Coronary artery (tissue), 2 donors: Measurements from ENCODE around the gene RPAIN.

Experiments used
- DNase-seq: peaks from one replicate; pipeline ENCODE4 v3.0.0-alpha.2; 2017; ENCODE audit warnings: low spot score
- H3K27ac ChIP-seq, 2 donors: fragments of 200-600 bp; sonication (generic); one replicate each; pipeline ENCODE4 v1.5.1; 2016 to 2019
- H3K4me3 ChIP-seq: fragments of 200-600 bp; sonication (generic); 2 replicates; pipeline ENCODE4 v1.5.1; 2016; ENCODE audit warnings: mild to moderate bottlenecking, moderate library complexity
- TF ChIP-seq, protein P1 (sequence below): fragments of 200-600 bp; sonication (generic); IDR thresholded peaks from one replicate; pipeline ENCODE4 v1.5.1; 2019; ENCODE audit warnings: antibody characterized with exemption

The RPAIN gene

DNA sequence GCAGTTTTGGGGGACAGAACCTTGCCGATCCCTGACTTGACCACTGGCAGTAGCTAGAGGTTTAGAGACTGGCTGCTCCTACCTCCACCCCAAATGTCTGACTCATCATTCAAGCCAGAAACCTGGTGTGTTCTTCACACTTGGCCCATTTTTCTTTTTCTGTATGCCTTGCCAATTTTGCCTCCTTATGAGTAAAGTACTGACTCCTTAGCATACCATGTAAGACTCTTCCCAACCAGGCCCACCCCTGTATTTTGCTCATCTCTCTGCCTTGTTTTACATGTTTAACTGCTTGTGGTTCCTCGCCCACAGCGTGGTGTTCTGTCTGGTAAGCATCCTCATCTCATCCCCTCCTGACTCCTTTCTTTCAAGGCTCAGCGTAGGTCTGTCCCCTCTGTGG is 38.4 kb upstream of the RPAIN start:
- DNase-seq = no peak
- H3K4me3 ChIP-seq = no peak overlapping the region
- TF ChIP-seq, protein P1, sequence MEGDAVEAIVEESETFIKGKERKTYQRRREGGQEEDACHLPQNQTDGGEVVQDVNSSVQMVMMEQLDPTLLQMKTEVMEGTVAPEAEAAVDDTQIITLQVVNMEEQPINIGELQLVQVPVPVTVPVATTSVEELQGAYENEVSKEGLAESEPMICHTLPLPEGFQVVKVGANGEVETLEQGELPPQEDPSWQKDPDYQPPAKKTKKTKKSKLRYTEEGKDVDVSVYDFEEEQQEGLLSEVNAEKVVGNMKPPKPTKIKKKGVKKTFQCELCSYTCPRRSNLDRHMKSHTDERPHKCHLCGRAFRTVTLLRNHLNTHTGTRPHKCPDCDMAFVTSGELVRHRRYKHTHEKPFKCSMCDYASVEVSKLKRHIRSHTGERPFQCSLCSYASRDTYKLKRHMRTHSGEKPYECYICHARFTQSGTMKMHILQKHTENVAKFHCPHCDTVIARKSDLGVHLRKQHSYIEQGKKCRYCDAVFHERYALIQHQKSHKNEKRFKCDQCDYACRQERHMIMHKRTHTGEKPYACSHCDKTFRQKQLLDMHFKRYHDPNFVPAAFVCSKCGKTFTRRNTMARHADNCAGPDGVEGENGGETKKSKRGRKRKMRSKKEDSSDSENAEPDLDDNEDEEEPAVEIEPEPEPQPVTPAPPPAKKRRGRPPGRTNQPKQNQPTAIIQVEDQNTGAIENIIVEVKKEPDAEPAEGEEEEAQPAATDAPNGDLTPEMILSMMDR = no peak
- H3K27ac ChIP-seq = peak overlapping the region in 1 of 2 donors; percentile 1

DNA sequence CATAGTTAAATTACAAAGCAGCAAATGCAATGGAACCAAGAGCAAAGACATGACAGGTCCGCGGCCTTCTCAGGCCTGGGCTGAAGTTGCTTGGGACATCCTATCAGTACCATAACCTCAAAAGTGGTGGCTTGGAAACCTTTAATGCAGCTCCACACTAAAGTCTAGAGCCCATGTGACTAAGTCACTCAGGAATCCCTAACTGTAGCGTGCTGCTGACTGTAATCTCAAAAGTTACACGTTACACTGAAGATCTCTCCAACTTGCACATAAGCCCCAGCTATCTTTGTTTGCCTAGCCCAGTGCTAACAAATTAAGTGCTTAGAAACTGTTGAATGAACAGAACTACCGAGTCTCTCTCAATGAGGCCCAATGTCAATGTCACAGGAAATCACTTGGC is 28.3 kb upstream of the RPAIN start:
- no peak overlapping the region for H3K27ac ChIP-seq
- no peak overlapping the region for H3K4me3 ChIP-seq
- no peak for DNase-seq
- TF ChIP-seq, protein P1 = no peak

DNA sequence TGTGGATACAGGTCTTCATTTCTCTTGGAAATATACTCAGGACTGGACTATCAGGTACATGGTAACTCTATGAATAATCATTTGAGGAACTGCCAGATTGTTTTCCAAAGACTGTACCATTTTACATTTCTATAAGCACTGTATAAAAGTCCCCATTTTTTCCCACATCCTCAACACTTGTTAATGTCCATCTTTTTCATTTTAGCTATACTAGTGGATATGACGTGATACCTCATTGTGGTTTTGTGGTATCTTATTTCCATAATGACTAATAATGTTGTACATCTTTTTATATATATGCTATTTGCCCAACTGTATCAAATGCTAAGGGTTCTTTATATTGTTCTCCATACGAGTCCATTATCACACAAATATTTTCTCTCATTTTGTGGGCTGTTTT is 23.4 kb upstream of the RPAIN start:
- no peak overlapping the region for H3K4me3 ChIP-seq
- TF ChIP-seq, protein P1 = no peak
- H3K27ac ChIP-seq = no peak overlapping the region
- DNase-seq = no peak

DNA sequence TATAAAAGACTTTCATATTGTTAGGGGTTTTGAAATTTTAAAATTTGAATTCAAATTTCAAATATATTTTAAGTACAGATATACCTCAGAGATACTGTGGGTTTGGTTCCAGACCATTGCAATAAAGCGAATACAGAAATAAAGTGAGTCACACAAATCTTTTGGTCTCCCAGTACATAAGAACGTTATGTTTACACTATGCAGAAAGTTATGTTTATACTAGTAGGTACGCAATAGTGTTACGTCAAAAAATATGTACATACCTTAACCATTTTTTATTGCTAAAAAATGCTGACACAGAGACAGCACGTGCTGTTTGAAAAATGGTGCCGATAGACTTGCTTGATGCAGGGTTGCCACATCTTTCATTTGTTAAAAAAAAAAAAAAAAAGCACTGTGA is 20.2 kb upstream of the RPAIN start:
- DNase-seq = no peak
- Histone ChIP-seq H3K27ac (no peak overlapping the region), H3K4me3 (no peak overlapping the region)
- TF ChIP-seq, protein P1 = no peak

DNA sequence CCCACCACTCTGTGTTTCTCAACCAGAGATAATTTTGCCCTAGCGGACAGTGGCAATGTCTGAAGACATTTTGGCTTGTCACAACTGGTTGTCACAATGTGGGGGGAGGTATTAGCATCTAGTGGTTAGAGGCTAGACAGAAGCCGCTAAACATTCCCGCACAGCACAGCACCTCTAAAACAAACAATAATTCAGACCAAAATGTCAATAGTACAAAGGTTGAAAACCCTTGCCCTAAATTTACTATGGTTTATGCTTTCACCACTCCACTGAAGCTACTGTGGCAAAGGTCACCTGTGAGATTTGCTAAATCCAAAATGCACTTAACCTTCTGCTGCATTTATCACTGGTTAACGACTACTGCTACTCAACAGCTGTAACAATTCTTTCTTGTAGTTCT is 14.6 kb upstream of the RPAIN start:
- Histone ChIP-seq H3K27ac (no peak overlapping the region), H3K4me3 (no peak overlapping the region)
- DNase-seq = no peak
- TF ChIP-seq, protein P1 = no peak

DNA sequence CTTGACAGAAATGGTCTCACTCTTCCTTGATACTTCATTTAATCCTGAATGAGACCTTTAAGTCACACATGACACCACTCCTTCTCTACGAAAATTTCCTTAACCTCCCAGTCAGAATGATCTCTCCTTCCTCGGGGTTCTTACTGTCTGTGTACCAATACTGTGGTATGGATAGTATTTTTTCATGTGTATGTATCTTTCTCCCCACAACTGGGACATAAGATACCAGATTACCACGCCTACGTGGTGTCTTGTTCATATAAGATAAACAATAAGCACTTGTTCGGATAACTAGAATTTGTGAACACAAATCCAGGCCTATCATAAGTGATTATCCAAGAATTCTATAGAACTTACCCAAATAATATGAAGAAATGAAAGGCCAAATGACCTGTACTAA is 11.8 kb upstream of the RPAIN start:
- TF ChIP-seq, protein P1 = no peak
- no peak overlapping the region for H3K27ac ChIP-seq
- no peak for DNase-seq
- H3K4me3 ChIP-seq = no peak overlapping the region

DNA sequence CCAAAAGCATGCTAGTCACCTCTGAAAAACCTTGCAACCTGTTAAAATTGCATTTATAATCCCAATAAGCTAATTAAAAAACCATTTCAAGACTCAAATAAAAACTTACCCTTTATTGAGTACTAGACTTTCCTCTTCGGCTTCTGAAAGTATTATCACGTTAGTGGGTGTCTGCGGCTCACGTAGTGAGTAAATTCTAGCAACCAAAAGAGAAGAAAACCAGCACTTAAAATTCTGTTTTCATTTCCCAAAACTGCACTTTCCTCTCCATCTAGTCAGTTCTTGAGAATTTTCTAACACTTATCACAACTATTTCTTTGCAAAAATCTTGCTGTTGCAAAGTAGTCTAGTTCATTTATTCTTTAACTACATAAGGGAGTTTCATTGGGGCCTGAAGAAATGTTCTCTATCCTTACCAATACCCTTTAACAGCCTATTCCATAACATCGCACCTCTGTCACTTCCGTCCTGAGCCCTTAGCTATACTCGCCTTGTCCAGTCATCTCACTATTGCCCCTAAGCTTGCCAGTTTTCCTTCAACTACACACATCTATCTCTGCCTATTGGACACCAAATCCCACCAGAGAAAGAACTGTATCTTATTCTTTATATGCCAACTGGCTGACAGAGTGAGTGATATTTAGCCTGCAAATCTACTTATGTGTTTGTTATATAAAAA is 9.2 kb upstream of the RPAIN start:
- no peak overlapping the region for H3K4me3 ChIP-seq
- TF ChIP-seq, protein P1 = no peak
- H3K27ac ChIP-seq = no peak overlapping the region
- no peak for DNase-seq
